SK-N-SH treated with all-trans-retinoic acid at 6 μM for 48 hours (cell line): ENCODE data around the gene PXMP2.

ENCODE experiments used
- ATAC-seq: fragments of 200-7000 bp; cut with Tn5 transposase; 3 replicates; pipeline ENCODE4 v1.9.1; 2020; ENCODE audit warnings: mild to moderate bottlenecking, moderate library complexity
- ARNTL ChIP-seq: fragments of 450-650 bp; formaldehyde crosslinking; IDR thresholded peaks from 2 replicates; pipeline ENCODE4 v1.5.0; 2020; ENCODE audit warnings: low read depth, mild to moderate bottlenecking, moderate library complexity, borderline replicate concordance
- BACH2 ChIP-seq: fragments of 250-450 bp; sonication (Bioruptor Pico); IDR thresholded peaks from 2 replicates; pipeline ENCODE4 v1.9.0; 2021; ENCODE audit warnings: mild to moderate bottlenecking, borderline replicate concordance
- CSDC2 ChIP-seq: fragments of 250-450 bp; sonication (Bioruptor Pico); IDR thresholded peaks from 2 replicates; pipeline ENCODE4 v1.5.0; 2020; ENCODE audit warnings: mild to moderate bottlenecking, moderate library complexity
- CSRNP3 ChIP-seq: fragments of 250-450 bp; sonication (Bioruptor Pico); IDR thresholded peaks from 2 replicates; pipeline ENCODE4 v1.5.1; 2021; ENCODE audit warnings: mild to moderate bottlenecking, moderate library complexity
- ESRRG ChIP-seq: fragments of 250-450 bp; sonication (Bioruptor Pico); IDR thresholded peaks from 2 replicates; pipeline ENCODE4 v1.6.1; 2021; ENCODE audit warnings: mild to moderate bottlenecking
- GLIS3 ChIP-seq: fragments of 250-450 bp; sonication (Bioruptor Pico); IDR thresholded peaks from 2 replicates; pipeline ENCODE4 v1.5.0; 2020; ENCODE audit warnings: mild to moderate bottlenecking, moderate library complexity
- OSR1 ChIP-seq: fragments of 250-450 bp; sonication (Bioruptor Pico); IDR thresholded peaks from 2 replicates; pipeline ENCODE4 v1.8.0; 2022; ENCODE audit warnings: moderate library complexity, mild to moderate bottlenecking, inconsistent platforms
- PATZ1 ChIP-seq: fragments of 250-450 bp; sonication (Bioruptor Pico); IDR thresholded peaks from 2 replicates; pipeline ENCODE4 v1.8.0; 2020; ENCODE audit warnings: mild to moderate bottlenecking, moderate library complexity, borderline replicate concordance
- POU6F1 ChIP-seq: fragments of 250-450 bp; sonication (Bioruptor Pico); IDR thresholded peaks from 2 replicates; pipeline ENCODE4 v1.8.0; 2021; ENCODE audit warnings: low read depth, mild to moderate bottlenecking, moderate library complexity, borderline replicate concordance
- PPARA ChIP-seq: fragments of 250-450 bp; sonication (Bioruptor Pico); IDR thresholded peaks from 2 replicates; pipeline ENCODE4 v1.5.0; 2020; ENCODE audit warnings: mild to moderate bottlenecking, borderline replicate concordance
- RARB ChIP-seq: fragments of 250-450 bp; sonication (Bioruptor Pico); IDR thresholded peaks from 2 replicates; pipeline ENCODE4 v1.8.0; 2021; ENCODE audit warnings: mild to moderate bottlenecking, moderate library complexity
- SNAI2 ChIP-seq: fragments of 250-450 bp; sonication (Bioruptor Pico); IDR thresholded peaks from 2 replicates; pipeline ENCODE4 v1.5.0; 2020; ENCODE audit warnings: mild to moderate bottlenecking, moderate library complexity
- TOX ChIP-seq: fragments of 250-450 bp; sonication (Bioruptor Pico); IDR thresholded peaks from 2 replicates; pipeline ENCODE4 v1.8.0; 2021; ENCODE audit warnings: mild to moderate bottlenecking, moderate library complexity, borderline replicate concordance
- ZC3H10 ChIP-seq: fragments of 250-450 bp; sonication (Bioruptor Pico); IDR thresholded peaks from 2 replicates; pipeline ENCODE4 v1.5.1; 2021; ENCODE audit warnings: mild to moderate bottlenecking, moderate library complexity
- ZFP3 ChIP-seq: fragments of 250-450 bp; sonication (Bioruptor Pico); IDR thresholded peaks from 2 replicates; pipeline ENCODE4 v1.5.0; 2020; ENCODE audit warnings: mild to moderate bottlenecking, moderate library complexity
- ZFP30 ChIP-seq: fragments of 450-650 bp; formaldehyde crosslinking; IDR thresholded peaks from 2 replicates; pipeline ENCODE4 v1.5.0; 2022; ENCODE audit warnings: mild to moderate bottlenecking, moderate library complexity
- ZNF565 ChIP-seq: fragments of 450-650 bp; formaldehyde crosslinking; conservative IDR thresholded peaks from 2 replicates; pipeline ENCODE4 v1.5.0; 2020; ENCODE audit warnings: low read depth, mild to moderate bottlenecking, moderate library complexity
- ZNF70 ChIP-seq: fragments of 450-650 bp; formaldehyde crosslinking; IDR thresholded peaks from 2 replicates; pipeline ENCODE4 v1.5.0; 2020; ENCODE audit warnings: mild to moderate bottlenecking, moderate library complexity
- ZNF8 ChIP-seq: fragments of 450-650 bp; formaldehyde crosslinking; IDR thresholded peaks from 2 replicates; pipeline ENCODE4 v1.5.0; 2020; ENCODE audit warnings: mild to moderate bottlenecking, moderate library complexity
- TF ChIP-seq, protein P1 (sequence below): fragments of 250-450 bp; sonication (Bioruptor Pico); IDR thresholded peaks from 2 replicates; pipeline ENCODE4 v1.5.0; 2020; ENCODE audit warnings: mild to moderate bottlenecking, moderate library complexity

PXMP2 gene

GRCh38 chr12:132639956-132640520, 47.3 kb upstream of the PXMP2 start:
- no peak for TF ChIP-seq GLIS3 (CRISPR knock-in tag)
- no peak for TF ChIP-seq ZC3H10 (CRISPR knock-in tag)
- TF ChIP-seq ZNF70 (CRISPR knock-in tag), result no peak
- no peak for TF ChIP-seq BACH2 (CRISPR knock-in tag)
- ATAC-seq, result no peak

GRCh38 chr12:132640936-132641335, 46.5 kb upstream of the PXMP2 start:
- no peak for TF ChIP-seq ZNF8 (CRISPR knock-in tag)
- no peak for TF ChIP-seq PATZ1 (CRISPR knock-in tag)
- TF ChIP-seq POU6F1 (CRISPR knock-in tag), result no peak
- TF ChIP-seq ZNF70 (CRISPR knock-in tag), result no peak
- no peak for TF ChIP-seq SNAI2 (CRISPR knock-in tag)
- no peak for TF ChIP-seq ARNTL
- no peak for ATAC-seq

GRCh38 chr12:132641811-132642650, 45.4 kb upstream of the PXMP2 start:
- no peak for TF ChIP-seq GLIS3 (CRISPR knock-in tag)
- TF ChIP-seq PPARA (CRISPR knock-in tag), result no peak
- no peak for TF ChIP-seq RARB (CRISPR knock-in tag)
- no peak for TF ChIP-seq ZNF8 (CRISPR knock-in tag)
- TF ChIP-seq OSR1 (CRISPR knock-in tag), result no peak

DNA sequence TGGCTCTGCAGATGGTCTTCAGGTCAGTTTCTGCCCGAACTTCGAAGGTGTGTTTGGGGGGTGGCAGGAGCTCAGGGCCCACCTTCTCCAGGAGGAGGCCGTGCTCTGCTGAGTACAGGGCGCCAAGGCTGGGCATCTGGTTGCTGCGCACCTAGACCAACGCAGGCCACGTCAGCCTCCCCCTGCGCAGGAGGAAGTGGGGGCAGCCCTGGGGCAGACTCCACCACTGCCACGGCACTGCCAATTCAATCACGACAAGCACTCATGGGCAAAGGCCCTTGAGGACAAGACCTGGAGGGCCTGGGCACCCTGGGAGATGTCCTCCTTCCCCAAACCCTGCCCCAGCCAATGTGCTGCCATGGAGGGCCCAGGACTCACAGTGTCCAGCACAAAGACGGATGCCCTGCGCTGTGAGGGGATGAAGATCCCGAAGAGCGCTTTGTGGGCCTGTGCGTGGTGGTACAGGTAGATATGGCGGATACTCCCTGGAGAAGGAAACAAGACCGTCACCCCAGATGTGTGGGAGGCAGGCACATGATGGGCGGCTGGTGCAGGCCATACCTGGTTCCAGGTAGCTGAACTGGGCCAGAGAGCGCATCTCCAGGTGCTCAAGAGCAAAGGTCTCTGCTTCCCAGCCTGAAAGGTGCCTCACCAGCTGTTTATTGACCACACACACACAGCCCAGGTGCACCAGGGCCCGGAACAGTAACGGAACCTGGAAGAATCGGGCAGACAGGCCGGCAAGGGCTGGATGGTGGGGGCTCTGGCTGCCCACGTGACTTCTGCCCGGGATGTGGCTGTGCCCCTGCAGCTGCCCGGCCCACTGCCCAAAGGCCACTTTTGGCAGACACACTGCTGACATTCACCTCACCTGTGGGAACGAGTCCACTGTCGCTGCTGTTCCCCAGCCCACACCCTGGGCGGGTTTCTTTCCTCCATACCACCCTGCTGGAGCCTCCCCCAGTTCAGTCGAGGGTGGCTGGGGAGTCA, 44.2 kb upstream of the PXMP2 start:
- TF ChIP-seq CSRNP3 (CRISPR knock-in tag) (no peak), RARB (CRISPR knock-in tag) (no peak), TOX (CRISPR knock-in tag) (no peak), PPARA (CRISPR knock-in tag) (no peak), ZNF565 (CRISPR knock-in tag) (no peak), ZFP30 (no peak), ZC3H10 (CRISPR knock-in tag) (no peak), ESRRG (no peak), OSR1 (CRISPR knock-in tag) (no peak), ZFP3 (no peak), GLIS3 (CRISPR knock-in tag) (no peak), CSDC2 (CRISPR knock-in tag) (no peak)
- TF ChIP-seq, protein P1, sequence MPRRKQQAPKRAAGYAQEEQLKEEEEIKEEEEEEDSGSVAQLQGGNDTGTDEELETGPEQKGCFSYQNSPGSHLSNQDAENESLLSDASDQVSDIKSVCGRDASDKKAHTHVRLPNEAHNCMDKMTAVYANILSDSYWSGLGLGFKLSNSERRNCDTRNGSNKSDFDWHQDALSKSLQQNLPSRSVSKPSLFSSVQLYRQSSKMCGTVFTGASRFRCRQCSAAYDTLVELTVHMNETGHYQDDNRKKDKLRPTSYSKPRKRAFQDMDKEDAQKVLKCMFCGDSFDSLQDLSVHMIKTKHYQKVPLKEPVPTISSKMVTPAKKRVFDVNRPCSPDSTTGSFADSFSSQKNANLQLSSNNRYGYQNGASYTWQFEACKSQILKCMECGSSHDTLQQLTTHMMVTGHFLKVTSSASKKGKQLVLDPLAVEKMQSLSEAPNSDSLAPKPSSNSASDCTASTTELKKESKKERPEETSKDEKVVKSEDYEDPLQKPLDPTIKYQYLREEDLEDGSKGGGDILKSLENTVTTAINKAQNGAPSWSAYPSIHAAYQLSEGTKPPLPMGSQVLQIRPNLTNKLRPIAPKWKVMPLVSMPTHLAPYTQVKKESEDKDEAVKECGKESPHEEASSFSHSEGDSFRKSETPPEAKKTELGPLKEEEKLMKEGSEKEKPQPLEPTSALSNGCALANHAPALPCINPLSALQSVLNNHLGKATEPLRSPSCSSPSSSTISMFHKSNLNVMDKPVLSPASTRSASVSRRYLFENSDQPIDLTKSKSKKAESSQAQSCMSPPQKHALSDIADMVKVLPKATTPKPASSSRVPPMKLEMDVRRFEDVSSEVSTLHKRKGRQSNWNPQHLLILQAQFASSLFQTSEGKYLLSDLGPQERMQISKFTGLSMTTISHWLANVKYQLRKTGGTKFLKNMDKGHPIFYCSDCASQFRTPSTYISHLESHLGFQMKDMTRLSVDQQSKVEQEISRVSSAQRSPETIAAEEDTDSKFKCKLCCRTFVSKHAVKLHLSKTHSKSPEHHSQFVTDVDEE, result no peak
- ATAC-seq, result no peak

More at GRCh38 chr12:132641811-132642650, 45.4 kb upstream of the PXMP2 start:
- no peak for ATAC-seq
